AG20443 (cell line): ENCODE data around the gene CEP57.
"Not testable (repeated sequence)": the region's sequence is repeated elsewhere in the genome, so short reads cannot be mapped to it uniquely, and the experiment has no call there.

Experiments
- DNase-seq: peaks from one replicate; pipeline ENCODE4 v3.0.0; 2012; ENCODE audit warnings: low spot score, mixed read lengths

The CEP57 gene

GRCh38 chr11:95799546-95799945 lies 9.2 kb downstream of the CEP57 start:
- DNase-seq = peak; percentile 5

GRCh38 chr11:95800438-95800837 lies 10.1 kb downstream of the CEP57 start:
- DNase-seq = no peak

GRCh38 chr11:95802806-95803205 lies 12.5 kb downstream of the CEP57 start:
- DNase-seq = no peak

- DNase-seq = no peak
These were observed 13.7 kb downstream of the CEP57 start for GRCh38 chr11:95803973-95804372.

- DNase-seq = no peak
These were observed 15.6 kb downstream of the CEP57 start for GRCh38 chr11:95805869-95806268.

- DNase-seq = not testable (repeated sequence)
These were observed 16.2 kb downstream of the CEP57 start for GRCh38 chr11:95806464-95806863.

DNA sequence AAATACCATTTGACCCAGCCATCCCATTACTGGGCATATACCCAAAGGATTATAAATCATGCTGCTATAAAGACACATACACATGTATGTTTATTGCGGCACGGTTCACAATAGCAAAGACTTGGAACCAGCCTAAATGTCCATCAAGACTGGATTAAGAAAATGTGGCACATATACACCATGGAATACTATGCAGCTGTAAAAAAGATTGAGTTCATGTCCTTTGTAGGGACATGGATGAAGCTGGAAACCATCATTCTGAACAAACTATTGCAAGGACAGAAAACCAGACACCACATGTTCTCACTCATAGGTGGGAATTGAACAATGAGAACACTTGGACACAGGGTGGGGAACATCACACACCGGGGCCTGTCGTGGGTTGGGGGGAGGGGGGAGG lies 20.8 kb downstream of the CEP57 start:
- DNase-seq = not testable (repeated sequence)

GRCh38 chr11:95816037-95816436 lies 25.7 kb downstream of the CEP57 start:
- DNase-seq = no peak

GRCh38 chr11:95821640-95822039 lies 31.3 kb downstream of the CEP57 start:
- DNase-seq = peak; percentile 24

DNA sequence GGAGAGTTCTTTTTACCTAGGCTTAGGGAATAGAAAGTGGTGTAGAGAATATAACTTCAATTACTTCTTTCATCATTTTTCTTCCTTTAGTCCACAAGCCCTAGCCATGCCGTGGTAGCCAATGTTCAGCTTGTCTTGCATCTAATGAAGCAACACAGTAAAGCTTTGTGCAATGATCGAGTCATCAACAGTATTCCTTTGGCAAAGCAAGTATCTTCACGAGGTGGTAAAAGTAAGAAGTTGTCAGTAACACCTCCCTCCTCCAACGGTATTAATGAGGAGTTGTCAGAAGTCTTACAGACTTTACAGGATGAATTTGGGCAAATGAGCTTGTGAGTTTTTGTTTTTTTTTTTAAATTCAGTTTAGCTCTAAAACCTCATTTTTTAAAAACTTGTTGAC lies 37.4 kb downstream of the CEP57 start:
- DNase-seq = no peak

DNA sequence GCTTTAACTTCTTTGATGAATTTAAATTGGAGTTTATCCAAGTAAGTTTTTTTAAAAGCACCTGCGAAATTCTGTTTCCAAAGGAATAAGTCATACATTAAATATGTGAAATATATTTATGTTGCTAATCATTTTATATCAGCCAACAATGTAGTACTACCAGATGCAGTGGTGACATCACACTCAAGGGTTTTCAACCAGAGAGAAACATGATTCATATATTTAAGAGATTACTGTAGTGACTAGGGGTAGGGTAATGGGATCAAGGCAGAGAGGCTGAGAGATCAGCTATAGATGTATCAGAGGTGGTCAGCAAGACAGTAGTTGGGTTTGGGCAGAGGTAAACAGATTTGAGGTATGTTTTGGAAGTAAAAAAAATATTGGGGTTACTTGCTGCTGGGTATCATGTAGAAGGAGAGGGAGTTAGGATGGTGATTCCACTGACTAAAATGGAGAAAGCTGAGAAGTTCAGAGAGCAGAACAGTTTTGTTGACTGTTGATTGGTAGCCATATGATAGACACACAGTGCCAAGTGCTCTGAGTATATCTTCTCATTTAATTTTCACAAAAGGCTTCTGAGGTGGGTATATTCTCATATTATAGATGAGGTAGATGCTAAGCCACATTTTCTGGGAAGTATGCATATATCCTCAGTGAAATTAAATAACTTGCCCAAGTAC lies 39.4 kb downstream of the CEP57 start:
- DNase-seq = peak; percentile 9

DNA sequence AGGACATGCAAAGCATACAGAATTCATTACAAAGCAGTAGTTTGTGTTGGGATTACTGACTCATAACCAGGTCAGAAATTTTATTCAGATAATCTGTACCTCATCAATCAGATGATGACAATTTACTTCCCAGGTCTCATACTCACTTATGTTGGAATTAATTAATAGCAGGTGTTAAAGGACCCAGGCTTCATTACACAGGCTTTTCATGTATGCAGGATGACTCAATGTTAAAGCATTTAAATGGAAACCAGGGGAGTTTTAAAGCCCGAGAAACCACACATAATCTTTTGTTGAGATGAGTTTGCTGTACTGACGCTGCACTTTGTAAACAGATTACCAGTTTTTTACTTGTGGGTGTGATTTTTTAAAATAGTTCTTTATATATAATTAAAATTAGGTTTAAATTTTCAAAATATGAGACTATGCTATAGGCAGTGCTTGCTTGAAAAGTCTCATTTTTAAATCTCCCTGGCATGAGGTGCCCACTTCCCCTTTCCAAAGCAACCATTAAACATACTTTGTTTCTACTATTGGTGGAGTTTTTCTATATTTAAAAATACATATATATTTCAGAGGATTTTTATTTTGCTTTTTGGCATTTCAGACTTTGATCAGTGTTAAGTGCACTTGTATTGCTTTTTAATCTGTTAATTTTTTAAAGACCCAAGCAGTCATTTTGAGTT lies 41.0 kb downstream of the CEP57 start:
- DNase-seq = peak; percentile 65

GRCh38 chr11:95832763-95833162 lies 42.5 kb downstream of the CEP57 start:
- DNase-seq = no peak

DNA sequence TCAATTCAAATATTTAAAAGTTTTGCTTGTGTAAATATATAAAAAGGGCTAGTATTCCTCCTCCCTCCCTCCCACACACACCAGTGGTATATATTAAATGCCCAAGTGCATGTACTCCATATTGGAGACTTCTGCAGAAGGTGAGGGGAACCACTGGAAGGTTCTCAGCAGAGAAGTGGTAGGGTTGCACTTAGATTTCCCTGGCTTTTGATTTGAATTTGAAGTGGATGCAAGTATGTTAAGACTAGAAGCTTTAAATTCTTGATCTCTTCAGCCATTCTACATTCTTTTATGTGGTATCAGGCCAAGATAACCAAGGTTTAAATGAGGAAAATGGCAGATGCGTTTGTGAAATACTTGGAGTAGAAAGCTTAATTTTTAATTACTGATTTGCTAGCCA lies 43.1 kb downstream of the CEP57 start:
- DNase-seq = no peak

- DNase-seq = no peak
These were observed 45.1 kb downstream of the CEP57 start for GRCh38 chr11:95835351-95835750.

DNA sequence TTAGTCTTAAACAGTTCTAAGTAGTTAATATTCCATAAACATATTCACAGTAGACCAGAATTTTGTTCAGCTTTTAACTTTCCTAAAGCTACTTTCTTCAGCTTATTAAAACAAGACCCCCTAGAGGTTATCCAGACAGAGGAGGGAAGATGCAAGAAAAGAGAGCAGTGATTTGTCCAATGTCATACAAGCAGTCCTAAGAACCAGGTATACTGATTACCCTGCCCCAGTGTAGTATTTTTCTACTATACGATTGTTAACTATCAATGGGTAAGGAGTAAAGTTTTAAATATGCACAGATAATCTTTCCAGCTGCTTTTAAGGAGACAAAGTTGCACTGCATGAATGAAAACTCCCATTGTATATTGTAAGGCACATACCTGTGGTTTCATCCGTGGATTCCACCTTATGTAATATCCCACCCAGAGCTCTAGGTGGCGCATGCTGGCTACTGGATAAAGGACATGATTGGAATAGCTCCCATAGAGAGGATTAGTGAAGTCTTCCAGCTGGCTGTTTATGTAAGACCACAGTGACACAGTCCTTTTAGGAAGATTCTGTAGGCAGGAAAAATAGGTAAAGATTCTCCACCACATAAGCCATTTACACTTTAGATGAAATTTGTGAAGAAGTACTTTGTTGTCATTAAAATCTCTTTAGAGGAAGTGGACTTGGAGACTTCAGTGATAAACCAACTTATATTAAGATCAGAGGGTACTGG lies 45.6 kb downstream of the CEP57 start:
- DNase-seq = peak; percentile 81

DNA sequence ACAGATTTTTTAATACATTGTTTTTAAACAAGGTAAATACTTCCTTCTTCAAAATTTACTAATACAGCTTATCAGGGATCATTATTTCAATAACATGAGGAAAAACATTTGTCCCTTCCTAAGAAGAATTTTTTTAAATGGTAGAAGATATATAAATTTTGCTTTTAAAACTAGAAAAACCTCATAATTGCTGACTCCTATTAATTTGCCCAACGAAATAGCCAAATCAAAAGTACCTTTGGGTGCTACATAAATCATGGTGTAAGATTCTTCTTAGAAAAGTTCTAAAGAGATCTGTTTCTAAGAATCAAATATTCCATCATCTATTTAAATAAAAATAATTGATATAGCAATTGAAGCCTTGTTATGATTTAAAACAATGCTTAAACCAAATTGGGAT lies 54.9 kb downstream of the CEP57 start:
- no peak for DNase-seq

- DNase-seq = peak; percentile 66
These were observed 59.0 kb downstream of the CEP57 start for GRCh38 chr11:95849087-95849825.

- DNase-seq = no peak
These were observed 59.8 kb downstream of the CEP57 start for GRCh38 chr11:95850137-95850536.

GRCh38 chr11:95853138-95853537 lies 62.8 kb downstream of the CEP57 start:
- no peak for DNase-seq

GRCh38 chr11:95853862-95854261 lies 63.6 kb downstream of the CEP57 start:
- no peak for DNase-seq

DNA sequence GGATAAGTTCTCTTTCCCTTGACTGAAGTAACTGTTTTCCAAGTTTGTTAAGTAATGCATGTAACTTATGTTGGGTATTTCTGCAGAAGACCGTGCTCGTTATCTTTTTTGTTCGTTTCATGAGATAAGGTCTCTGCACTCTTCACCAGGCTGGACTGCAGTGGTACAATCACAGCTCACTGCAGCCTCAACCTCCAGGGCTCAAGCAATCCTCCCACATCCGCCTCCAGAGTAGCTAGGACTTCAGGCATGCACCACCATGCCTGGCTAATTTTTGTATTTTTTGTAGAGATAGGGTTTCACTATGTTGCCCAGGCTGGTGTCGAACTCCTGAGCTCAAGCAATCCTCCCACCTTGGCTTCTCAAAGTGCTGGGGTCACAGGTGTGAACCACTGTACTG lies 64.1 kb downstream of the CEP57 start:
- DNase-seq = not testable (repeated sequence)
